Mesendoderm (in vitro differentiated cells): ENCODE data around the gene STK32A.

Source experiments
- DNase-seq: peaks from one replicate; pipeline ENCODE4 v3.0.0; 2013
- H2AK5ac ChIP-seq: 2 replicates; pipeline ENCODE4 v1.6.1; 2013; ENCODE audit warnings: low read length, inconsistent platforms
- H2BK120ac ChIP-seq: 2 replicates; pipeline ENCODE4 v1.6.1; 2013; ENCODE audit warnings: low read depth, mild to moderate bottlenecking, low read length, moderate library complexity, mixed read lengths
- H2BK15ac ChIP-seq: replicated peaks from 2 replicates; pipeline ENCODE4 v1.6.1; 2013; ENCODE audit warnings: low read depth, mild to moderate bottlenecking, moderate library complexity
- H2BK5ac ChIP-seq: 2 replicates; pipeline ENCODE4 v1.6.1; 2013; ENCODE audit warnings: low read length, inconsistent platforms
- H3K18ac ChIP-seq: 2 replicates; pipeline ENCODE4 v1.6.1; 2013; ENCODE audit warnings: mild to moderate bottlenecking, low read length, mixed read lengths
- H3K23ac ChIP-seq: one replicate; pipeline ENCODE4 v1.6.1; 2013; ENCODE audit warnings: low read length
- H3K27ac ChIP-seq: 2 replicates; pipeline ENCODE4 v1.5.1; 2013; ENCODE audit warnings: low read depth, mild to moderate bottlenecking, inconsistent platforms, low read length, moderate library complexity
- H3K27me3 ChIP-seq: 2 replicates; pipeline ENCODE4 v1.6.1; 2013; ENCODE audit warnings: low read length, control low read depth, mild to moderate bottlenecking, inconsistent platforms; ENCODE audit not compliant: insufficient read depth, poor library complexity
- H3K36me3 ChIP-seq: 2 replicates; pipeline ENCODE4 v1.6.1; 2013; ENCODE audit warnings: low read length, inconsistent platforms; ENCODE audit not compliant: control insufficient read depth, insufficient read depth
- H3K4ac ChIP-seq: one replicate; pipeline ENCODE4 v1.6.1; 2013; ENCODE audit warnings: low read depth, mild to moderate bottlenecking, low read length, moderate library complexity
- H3K4me1 ChIP-seq: 2 replicates; pipeline ENCODE4 v1.6.1; 2013; ENCODE audit warnings: low read depth, low read length, inconsistent platforms; ENCODE audit not compliant: control insufficient read depth
- H3K4me2 ChIP-seq: 2 replicates; pipeline ENCODE4 v1.6.1; 2013; ENCODE audit warnings: low read length
- H3K4me3 ChIP-seq: 2 replicates; pipeline ENCODE4 v1.5.1; 2013; ENCODE audit warnings: mild to moderate bottlenecking, low read length
- H3K56ac ChIP-seq: one replicate; pipeline ENCODE4 v1.6.1; 2013; ENCODE audit warnings: low read length
- H3K79me1 ChIP-seq: 2 replicates; pipeline ENCODE4 v1.6.1; 2013; ENCODE audit warnings: low read length, inconsistent platforms
- H3K79me2 ChIP-seq: 2 replicates; pipeline ENCODE4 v1.6.1; 2013; ENCODE audit warnings: mild to moderate bottlenecking, low read length; ENCODE audit not compliant: control insufficient read depth, insufficient read depth
- H3K9ac ChIP-seq: 2 replicates; pipeline ENCODE4 v1.6.1; 2013; ENCODE audit warnings: low read length, inconsistent platforms
- H4K5ac ChIP-seq: one replicate; pipeline ENCODE4 v1.6.1; 2013; ENCODE audit warnings: low read length
- H4K8ac ChIP-seq: one replicate; pipeline ENCODE4 v1.6.1; 2013; ENCODE audit warnings: low read depth, mild to moderate bottlenecking, control low read depth, low read length, moderate library complexity
- WGBS: extraction: QIAGEN DNeasy Blood & Tissue Kit; methylation state at CpG from one replicate; pipeline ENCODE4 v1.1.7; 2013; ENCODE audit warnings: low lambda C conversion rate, missing lambda C conversion rate; ENCODE audit not compliant: insufficient coverage; ENCODE audit errors: extremely low coverage; 5-methylcytosine and 5-hydroxymethylcytosine counted together

The STK32A gene

GRCh38 chr5:147404706-147405105 lies 169.9 kb downstream of the STK32A start:
- H3K4me1 ChIP-seq: peaks cover 6% of the 10 kb centered on the region
- H2BK5ac ChIP-seq: no peak overlapping the region
- H2BK120ac ChIP-seq: no peak overlapping the region
- H3K4me2 ChIP-seq: no peak overlapping the region
- H3K36me3 ChIP-seq: no peaks in the 10 kb centered on the region
- H4K5ac ChIP-seq: no peak overlapping the region
- no CpG with 5 or more reads among the region's 1 CpG for WGBS
- no peak overlapping the region for H2BK15ac ChIP-seq
- H3K27ac ChIP-seq: no peak overlapping the region
- no peak overlapping the region for H3K4ac ChIP-seq
- H3K9ac ChIP-seq: no peak overlapping the region
- no peak overlapping the region for H3K18ac ChIP-seq
- no peak overlapping the region for H3K4me3 ChIP-seq
- no peaks in the 10 kb centered on the region for H3K27me3 ChIP-seq
- no peak overlapping the region for H2AK5ac ChIP-seq
- H3K79me1 ChIP-seq: no peaks in the 10 kb centered on the region
- H4K8ac ChIP-seq: no peak overlapping the region
- no peak overlapping the region for H3K23ac ChIP-seq
- no peak for DNase-seq
- no peaks in the 10 kb centered on the region for H3K79me2 ChIP-seq
- no peak overlapping the region for H3K56ac ChIP-seq

- Histone ChIP-seq H3K27me3 (no peaks in the 10 kb centered on the region), H3K4me3 (no peak overlapping the region), H3K27ac (no peak overlapping the region), H3K56ac (no peak overlapping the region), H2BK120ac (no peak overlapping the region), H3K4me2 (no peak overlapping the region), H3K18ac (no peak overlapping the region), H2BK5ac (no peak overlapping the region), H3K9ac (no peak overlapping the region), H3K79me2 (no peaks in the 10 kb centered on the region), H3K36me3 (no peaks in the 10 kb centered on the region), H3K23ac (no peak overlapping the region), H2BK15ac (no peak overlapping the region), H2AK5ac (no peak overlapping the region), H3K4me1 (peaks cover 6% of the 10 kb centered on the region), H3K4ac (no peak overlapping the region), H3K79me1 (no peaks in the 10 kb centered on the region), H4K8ac (no peak overlapping the region), H4K5ac (no peak overlapping the region)
- no peak for DNase-seq
- no CpG with 5 or more reads among the region's 1 CpG for WGBS
Measured at GRCh38 chr5:147406636-147407035, 171.8 kb downstream of the STK32A start.

DNA sequence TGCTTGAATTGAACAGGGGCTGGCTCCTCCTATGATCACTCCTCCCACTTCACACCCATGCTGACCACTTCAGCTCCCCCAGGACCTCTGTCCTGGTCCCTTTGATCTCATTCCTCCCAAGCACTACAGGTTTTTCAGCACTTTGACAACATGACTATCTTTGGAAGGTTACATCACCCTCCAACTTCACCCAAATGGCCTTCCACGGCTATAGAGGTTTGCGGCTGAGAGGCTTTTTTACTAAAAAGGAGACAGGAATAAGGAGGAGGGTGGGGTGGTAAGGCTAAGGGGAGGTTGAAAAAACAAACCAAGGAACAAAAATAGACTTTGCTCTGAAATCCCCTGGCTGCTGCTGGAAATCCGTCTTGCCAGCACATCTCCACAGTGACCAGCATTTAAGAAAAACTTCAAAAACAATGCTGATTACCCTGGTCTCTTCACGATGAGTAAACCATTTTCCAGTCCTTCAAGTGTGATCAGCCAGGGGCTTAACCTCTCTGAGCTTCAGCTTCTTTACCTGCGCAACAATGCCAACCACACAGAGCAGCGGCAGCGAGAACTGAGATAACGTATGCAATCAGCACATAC lies 172.4 kb downstream of the STK32A start:
- Histone ChIP-seq H2AK5ac (no peak overlapping the region), H3K4me3 (no peak overlapping the region), H3K79me2 (no peaks in the 10 kb centered on the region), H4K8ac (no peak overlapping the region), H3K23ac (no peak overlapping the region), H3K4ac (no peak overlapping the region), H4K5ac (no peak overlapping the region), H3K4me2 (no peak overlapping the region), H2BK5ac (peak overlapping the region; percentile 37), H2BK120ac (no peak overlapping the region), H3K56ac (peak overlapping the region; percentile 35), H2BK15ac (no peak overlapping the region), H3K27ac (no peak overlapping the region), H3K18ac (peak overlapping the region; percentile 45), H3K27me3 (no peaks in the 10 kb centered on the region), H3K36me3 (no peaks in the 10 kb centered on the region), H3K79me1 (no peaks in the 10 kb centered on the region), H3K4me1 (peaks cover 6% of the 10 kb centered on the region), H3K9ac (no peak overlapping the region)
- DNase-seq: peak; percentile 81
- WGBS: no CpG with 5 or more reads among the region's 8 CpGs

- Histone ChIP-seq H3K4me1 (peaks cover 6% of the 10 kb centered on the region), H3K27ac (no peak overlapping the region), H3K36me3 (no peaks in the 10 kb centered on the region), H3K23ac (no peak overlapping the region), H3K56ac (no peak overlapping the region), H3K27me3 (no peaks in the 10 kb centered on the region), H3K4me3 (no peak overlapping the region), H2BK120ac (no peak overlapping the region), H2BK15ac (no peak overlapping the region), H2AK5ac (no peak overlapping the region), H2BK5ac (no peak overlapping the region), H4K5ac (no peak overlapping the region), H3K4ac (no peak overlapping the region), H3K18ac (no peak overlapping the region), H3K4me2 (no peak overlapping the region), H3K79me2 (no peaks in the 10 kb centered on the region), H3K9ac (no peak overlapping the region), H3K79me1 (no peaks in the 10 kb centered on the region), H4K8ac (no peak overlapping the region)
- no CpG with 5 or more reads among the region's 2 CpGs for whole genome bisulfite sequencing
- no peak for DNase-seq
Measured at GRCh38 chr5:147408980-147409379, 174.2 kb downstream of the STK32A start.

GRCh38 chr5:147410496-147411358 lies 175.9 kb downstream of the STK32A start:
- Histone ChIP-seq H3K4me3 (no peak overlapping the region), H2BK15ac (no peak overlapping the region), H2AK5ac (no peak overlapping the region), H3K4ac (no peak overlapping the region), H3K9ac (no peak overlapping the region), H3K27ac (no peak overlapping the region), H2BK5ac (no peak overlapping the region), H3K27me3 (no peaks in the 10 kb centered on the region), H3K23ac (no peak overlapping the region), H3K18ac (no peak overlapping the region), H3K36me3 (no peaks in the 10 kb centered on the region), H3K4me2 (no peak overlapping the region), H3K79me1 (no peaks in the 10 kb centered on the region), H3K79me2 (no peaks in the 10 kb centered on the region), H4K5ac (no peak overlapping the region), H4K8ac (no peak overlapping the region), H3K4me1 (peaks cover 6% of the 10 kb centered on the region), H2BK120ac (no peak overlapping the region), H3K56ac (no peak overlapping the region)
- no peak for DNase-seq
- no CpG with 5 or more reads among the region's 8 CpGs for WGBS
